Breast epithelium (tissue), 4 donors: Measurements from ENCODE around the gene NR1I3. TPM values are rescaled to one million over a fixed set of nuclear protein-coding genes. Genes with fewer than 3 reads are reported as not detected.

Experiments used
- DNase-seq, 2 donors: peaks; one replicate each; pipeline ENCODE4 v3.0.0-alpha.2; 2019; ENCODE audit warnings: low spot score in 2 of 2
- H3K27ac ChIP-seq, 2 donors: fragments of 200-600 bp; sonication (generic) in 1 of 2; one replicate each; pipeline ENCODE4 v1.5.1; 2016 to 2019; ENCODE audit warnings: mild to moderate bottlenecking in 1 of 2
- H3K27me3 ChIP-seq, 2 donors: fragments of 200-600 bp; sonication (generic) in 1 of 2; one replicate each; pipeline versions ENCODE4 v1.5.1 to v1.6.0; 2017 to 2019; ENCODE audit warnings: control low read depth in 1 of 2, mild to moderate bottlenecking in 1 of 2
- H3K36me3 ChIP-seq: fragments of 200-600 bp; one replicate; pipeline ENCODE4 v1.5.1; 2019
- H3K4me1 ChIP-seq, 2 donors: fragments of 200-600 bp; sonication (generic); one replicate each; pipeline ENCODE4 v1.5.1; 2016 to 2019; ENCODE audit warnings: control low read depth in 1 of 2
- H3K4me3 ChIP-seq, 3 donors: fragments of 200-600 bp; sonication (generic); 1 replicate in 2 of 3; 2 replicates in 1 of 3; pipeline ENCODE4 v1.5.1; 2016 to 2019; ENCODE audit warnings: mild to moderate bottlenecking in 3 of 3, moderate library complexity in 2 of 3
- H3K9me3 ChIP-seq, 2 donors: fragments of 200-600 bp; sonication (generic) in 1 of 2; one replicate each; pipeline ENCODE4 v1.5.1; 2016 to 2019; ENCODE audit warnings: control low read depth in 1 of 2
- CTCF ChIP-seq, 3 donors: fragments of 450-650 bp; IDR thresholded peaks; one replicate each; pipeline ENCODE4 v1.5.1; 2016 to 2017; ENCODE audit warnings: antibody characterized with exemption in 3 of 3, mild to moderate bottlenecking in 3 of 3, moderate library complexity in 3 of 3
- POLR2A ChIP-seq: fragments of 450-650 bp; IDR thresholded peaks from one replicate; pipeline ENCODE4 v1.6.1; 2016; ENCODE audit warnings: antibody characterized with exemption, mild to moderate bottlenecking, moderate library complexity
- POLR2AphosphoS5 ChIP-seq, 3 donors: sonication (generic); formaldehyde crosslinking; IDR thresholded peaks; one replicate each; pipeline ENCODE4 v1.6.1; 2017; ENCODE audit warnings: antibody characterized with exemption in 3 of 3
- intact Hi-C: fragments of 100-400 bp; cut with DNase I; formaldehyde crosslinking; loops from one replicate; pipeline ENCODE4 v1.15.1; 2023; ENCODE audit warnings: low total_unique reads
- total RNA-seq, 3 donors: library from RNA; depleted of rRNA; stranded (reverse); fragments of >200 nt; gene quantifications; one replicate each; pipeline ENCODE4 v1.1.0, GENCODE V29; 2016

The NR1I3 gene
- total RNA-seq, 3 donors from 2014 or later = not detected

- DNase-seq = peak; percentile 96 to 99
- Histone ChIP-seq H3K27me3 (no peaks in the 10 kb centered on the region), H3K4me3 (peak within 1 kb of the TSS; percentile 69 to 77 (median 76)), H3K36me3 (no peaks in the 10 kb centered on the region), H3K4me1 (peaks cover 24% of the 10 kb centered on the region in 2 donors), H3K9me3 (no peaks in the 10 kb centered on the region), H3K27ac (peak within 1 kb of the TSS; percentile 97 to 98)
- TF ChIP-seq POLR2A = peak; percentile 62
- TF ChIP-seq CTCF (IDR thresholded peaks at IDR 0.05) = peak in 1 of 3 donors; percentile 9
- TF ChIP-seq POLR2AphosphoS5 (IDR thresholded peaks at IDR 0.05) = peak; percentile 84 to 93 (median 90)
- intact Hi-C loops = no loop called here
These were observed 35.9 kb downstream of the NR1I3 start, which contains the start of gene NDUFS2 for GRCh38 chr1:161201836-161202712. Gene NDUFS2, plus strand, starts transcription at chr1:161202367. Its CDS starts 19 bp downstream, at chr1:161202386.

DNA sequence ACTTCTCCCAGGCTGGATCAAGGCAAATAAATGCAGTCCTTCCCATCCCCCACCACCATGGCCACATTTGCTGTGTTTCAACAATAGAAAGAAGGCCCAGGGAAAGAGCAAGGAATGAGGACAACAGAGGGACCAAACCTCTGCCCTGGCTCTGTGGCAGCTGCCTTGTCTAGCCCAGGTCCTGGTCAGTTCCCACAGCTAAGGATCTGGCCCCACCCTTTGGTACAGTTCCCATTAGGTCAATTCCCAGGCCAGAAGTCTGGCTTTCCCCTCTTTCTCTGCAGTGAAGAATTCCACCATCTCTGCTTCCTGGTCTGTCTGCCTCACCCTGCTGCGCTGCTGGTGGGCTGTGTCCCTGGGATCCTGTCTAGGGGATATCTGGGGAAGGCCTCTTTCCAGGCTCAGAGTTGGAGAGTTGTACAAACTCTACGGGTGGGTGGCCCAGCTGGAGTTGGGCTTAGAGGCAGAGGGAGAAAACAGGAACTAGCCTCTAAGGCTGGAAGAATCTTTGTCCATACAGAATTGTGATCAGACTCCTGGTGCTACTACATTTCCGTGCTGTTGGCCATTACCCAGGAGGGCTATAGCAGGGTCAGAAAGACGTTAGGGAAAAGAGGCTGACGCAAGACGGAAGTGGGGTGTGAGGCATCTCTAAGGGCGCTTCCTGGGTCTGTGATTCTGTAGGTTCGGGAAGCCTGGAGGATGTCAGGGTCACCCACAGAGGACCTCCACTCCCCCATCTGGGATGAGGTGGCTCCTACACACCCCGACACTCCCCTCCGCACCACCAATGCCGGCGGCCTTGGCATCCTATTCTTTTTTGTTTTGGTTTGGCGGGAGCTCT, 36.8 kb downstream of the NR1I3 start:
- peak overlapping the region; percentile 97 to 98 for H3K27ac ChIP-seq
- no peaks in the 10 kb centered on the region for H3K9me3 ChIP-seq
- no peak for DNase-seq
- intact Hi-C loops = no loop called here
- peaks cover 24% of the 10 kb centered on the region in 2 donors for H3K4me1 ChIP-seq
- no peak for TF ChIP-seq POLR2A
- H3K27me3 ChIP-seq = no peaks in the 10 kb centered on the region
- peak overlapping the region; percentile 69 to 77 (median 76) for H3K4me3 ChIP-seq
- no peaks in the 10 kb centered on the region for H3K36me3 ChIP-seq

GRCh38 chr1:161200421-161200991, 37.5 kb downstream of the NR1I3 start:
- Histone ChIP-seq H3K4me1 (peaks cover 24% of the 10 kb centered on the region in 2 donors), H3K27ac (peak overlapping the region; percentile 97 to 98), H3K4me3 (peak overlapping the region in 1 of 3 donors; percentile 69), H3K9me3 (no peaks in the 10 kb centered on the region), H3K27me3 (no peaks in the 10 kb centered on the region), H3K36me3 (no peaks in the 10 kb centered on the region)
- intact Hi-C loops = no loop called here
- no peak for TF ChIP-seq POLR2A
- no peak for DNase-seq

DNA sequence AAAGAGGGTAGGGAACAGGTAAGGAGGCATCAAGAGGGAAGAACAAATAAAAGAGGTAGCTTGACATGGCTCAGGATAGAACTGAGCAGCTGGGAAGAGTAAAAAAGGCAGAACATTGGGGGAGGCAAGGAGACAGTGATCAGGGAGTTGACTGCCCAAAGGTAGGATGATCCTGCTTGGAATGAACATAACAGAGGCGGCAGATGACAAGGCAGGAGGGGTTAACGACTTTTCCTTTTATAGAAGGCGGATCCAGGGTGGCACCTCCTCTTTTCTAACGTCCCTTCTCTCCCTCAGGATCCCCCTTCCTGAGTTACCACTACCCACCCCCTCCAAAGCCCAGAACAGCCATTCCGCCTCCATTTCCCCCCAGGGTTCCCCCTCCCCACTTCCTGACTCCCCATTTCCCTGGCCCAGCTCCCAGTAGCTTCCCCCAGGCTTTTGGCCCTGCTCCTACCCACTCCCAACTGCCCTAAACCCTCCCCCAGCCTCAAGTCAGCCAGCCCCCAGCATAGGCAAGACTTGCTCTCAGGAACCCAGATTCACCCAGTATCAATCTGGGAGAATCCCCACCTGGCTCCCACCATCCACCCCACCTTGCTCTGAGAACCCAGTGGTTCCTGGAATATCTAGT, 38.4 kb downstream of the NR1I3 start:
- Histone ChIP-seq H3K4me1 (peaks cover 24% of the 10 kb centered on the region in 2 donors), H3K4me3 (peak overlapping the region in 2 of 3 donors; percentile 47 to 69)

GRCh38 chr1:161198897-161199431, 39.0 kb downstream of the NR1I3 start, which contains the start of gene ADAMTS4:
Gene ADAMTS4, minus strand, starts transcription at chr1:161199054. Its CDS starts 427 bp downstream, at chr1:161198627.
- intact Hi-C loops = no loop called here

More for the DNA sequence above, 38.4 kb downstream of the NR1I3 start:
- H3K9me3 ChIP-seq = no peaks in the 10 kb centered on the region
- H3K36me3 ChIP-seq = no peaks in the 10 kb centered on the region
- TF ChIP-seq CTCF (IDR thresholded peaks at IDR 0.05) (no peak), POLR2A (no peak)
- intact Hi-C loops = no loop called here
- peak overlapping the region; percentile 97 to 98 for H3K27ac ChIP-seq
- H3K27me3 ChIP-seq = no peaks in the 10 kb centered on the region
- no peak for DNase-seq

More at GRCh38 chr1:161198897-161199431, 39.0 kb downstream of the NR1I3 start, which contains the start of gene ADAMTS4:
- TF ChIP-seq POLR2A = peak; percentile 90
- TF ChIP-seq CTCF (IDR thresholded peaks at IDR 0.05) = no peak
- peak in 2 of 3 donors; percentile 26 to 67 for TF ChIP-seq POLR2AphosphoS5 (IDR thresholded peaks at IDR 0.05)
- no peaks in the 10 kb centered on the region for H3K9me3 ChIP-seq
- no peaks in the 10 kb centered on the region for H3K36me3 ChIP-seq
- H3K4me1 ChIP-seq = peaks cover 21 to 24% of the 10 kb centered on the region in 2 donors
- H3K27ac ChIP-seq = peak within 1 kb of the TSS; percentile 97 to 98
- H3K27me3 ChIP-seq = no peaks in the 10 kb centered on the region
- H3K4me3 ChIP-seq = peak within 1 kb of the TSS; percentile 47 to 69 (median 47)
- DNase-seq = peak in 1 of 2 donors; percentile 43
